Medulla oblongata (tissue), 1 donor: ENCODE data around the gene DPEP2NB.
A peak's percentile ranks its signal among the peaks of the same experiment; 100 is the strongest.
"Not testable (repeated sequence)": the region's sequence is repeated elsewhere in the genome, so short reads cannot be mapped to it uniquely, and the experiment has no call there.

Experiments
- DNase-seq: peaks from one replicate; pipeline ENCODE4 v3.0.0-alpha.2; 2015; ENCODE audit errors: extremely low spot score

The DPEP2NB gene

GRCh38 chr16:67982011-67982696 lies 33.6 kb downstream of the DPEP2NB start:
- DNase-seq = no peak

GRCh38 chr16:67979955-67980678 lies 35.6 kb downstream of the DPEP2NB start, which contains the start of gene DPEP3:
Gene DPEP3, minus strand, starts transcription at chr16:67980499. Its CDS starts 119 bp downstream, at chr16:67980380.
- no peak for DNase-seq

GRCh38 chr16:67977469-67978227 lies 38.1 kb downstream of the DPEP2NB start:
- DNase-seq = no peak

- DNase-seq = no peak
These were observed 38.7 kb downstream of the DPEP2NB start for GRCh38 chr16:67977005-67977404.

- no peak for DNase-seq
These were observed 39.5 kb downstream of the DPEP2NB start for GRCh38 chr16:67976205-67976604.

- no peak for DNase-seq
These were observed 40.2 kb downstream of the DPEP2NB start for GRCh38 chr16:67975321-67976105.

- not testable (repeated sequence) for DNase-seq
These were observed 43.4 kb downstream of the DPEP2NB start for GRCh38 chr16:67972285-67972684.

- no peak for DNase-seq
These were observed 44.6 kb downstream of the DPEP2NB start for GRCh38 chr16:67971111-67971510.

- DNase-seq = no peak
These were observed 46.3 kb downstream of the DPEP2NB start for GRCh38 chr16:67969254-67970039.

GRCh38 chr16:67968400-67969253 lies 47.1 kb downstream of the DPEP2NB start, which contains the start of gene SLC12A4:
Gene SLC12A4, minus strand, starts transcription at chr16:67968637. Its CDS starts 84 bp downstream, at chr16:67968553.
- DNase-seq = peak; percentile 81

- no peak for DNase-seq
These were observed 47.7 kb downstream of the DPEP2NB start for GRCh38 chr16:67967958-67968399.

- DNase-seq = no peak
These were observed 48.3 kb downstream of the DPEP2NB start for GRCh38 chr16:67967183-67967957.

GRCh38 chr16:67966549-67967182 lies 49.0 kb downstream of the DPEP2NB start:
- no peak for DNase-seq

- DNase-seq = no peak
These were observed 49.8 kb downstream of the DPEP2NB start for GRCh38 chr16:67965668-67966548.

GRCh38 chr16:67964477-67965131 lies 51.1 kb downstream of the DPEP2NB start:
- no peak for DNase-seq

GRCh38 chr16:67963662-67964321 lies 51.9 kb downstream of the DPEP2NB start:
- DNase-seq = no peak
